HCT116 (cell line): Measurements from ENCODE around the gene FOSB. TPM values are rescaled to one million over a fixed set of nuclear protein-coding genes. Genes with fewer than 3 reads are reported as not detected.
A peak's percentile ranks its signal among the peaks of the same experiment; 100 is the strongest.

ENCODE experiments used
- ATAC-seq: fragments of 200-7000 bp; cut with Tn5 transposase; 2 replicates; pipeline ENCODE4 v1.9.1; 2020; ENCODE audit warnings: mild to moderate bottlenecking, moderate library complexity
- BruUV-seq: library from RNA; stranded (reverse); fragments of 400-500 nt; replicated peaks from 2 replicates; lab custom pipeline; 2021; lab: Mats Ljungman, UMichigan
- CTCF ChIA-PET: fragments of 300-600 bp; sonication (Branson Sonifier 250); formaldehyde crosslinking; loops from one replicate; lab custom pipeline; 2021; ENCODE audit warnings: antibody characterized with exemption; lab: Charles Lee
- POLR2A ChIA-PET: fragments of 300-600, 350-600 bp; sonication (Branson Sonifier 250); formaldehyde crosslinking; loops from one replicate; lab custom pipeline; 2021; ENCODE audit warnings: antibody characterized with exemption; lab: Charles Lee
- RAD21 ChIA-PET, 2 experiments: fragments of 300-600 bp; sonication (Branson Sonifier 250); formaldehyde crosslinking; loops; one replicate each; lab custom pipeline; 2023; ENCODE audit warnings: low total read pairs in 2 of 2; ENCODE audit not compliant: uncharacterized antibody in 2 of 2, unreplicated experiment in 2 of 2, low non-redundant PET in 1 of 2; lab: Charles Lee
- DNase-seq: peaks from one replicate; pipeline ENCODE4 v3.0.0-alpha.2; 2010; ENCODE audit warnings: low read depth, low spot score
- H2AFZ ChIP-seq: fragments of 200-600 bp; shearing (Covaris generic), sonication (generic); 2 replicates; pipeline ENCODE4 v1.6.1; 2017; ENCODE audit warnings: low read depth, mixed run types, mixed read lengths, antibody characterized with exemption, low read length; ENCODE audit not compliant: poor library complexity, severe bottlenecking
- H3K27ac ChIP-seq: 2 replicates; pipeline ENCODE4 v1.5.1; 2012; ENCODE audit warnings: low read depth, low read length
- H3K27me3 ChIP-seq: fragments of 200-600 bp; sonication (generic); 2 replicates; pipeline ENCODE4 v1.6.1; 2016; ENCODE audit warnings: mixed run types, low read length, mixed read lengths; ENCODE audit not compliant: insufficient read depth
- H3K36me3 ChIP-seq, 2 experiments: fragments of 200-500 bp in 1 of 2; fragments of 200-600 bp in 1 of 2; sonication (Bioruptor generic) in 1 of 2; sonication (generic) in 1 of 2; 2 replicates each; pipeline versions ENCODE4 v1.5.1 to v1.6.1; 2014 to 2016; ENCODE audit warnings: low read length in 2 of 2, inconsistent platforms in 1 of 2, mixed read lengths in 1 of 2, mixed run types in 1 of 2; ENCODE audit not compliant: insufficient read depth in 2 of 2, control insufficient read depth in 1 of 2
- H3K4me1 ChIP-seq, 2 experiments: fragments of 200-600 bp in 1 of 2; sonication (generic) in 1 of 2; 2 replicates each; pipeline versions ENCODE4 v1.5.1 to v1.6.1; 2012 to 2017; ENCODE audit warnings: low read length in 2 of 2, inconsistent platforms in 1 of 2, mild to moderate bottlenecking in 1 of 2, mixed read lengths in 1 of 2, mixed run types in 1 of 2, moderate library complexity in 1 of 2; ENCODE audit not compliant: insufficient read depth in 2 of 2, control insufficient read depth in 1 of 2
- H3K4me2 ChIP-seq: fragments of 200-600 bp; sonication (generic); 2 replicates; pipeline ENCODE4 v1.6.1; 2017; ENCODE audit warnings: mixed run types, low read length, mixed read lengths
- H3K4me3 ChIP-seq, 2 experiments: fragments of 200-600 bp in 1 of 2; sonication (generic) in 1 of 2; replicated peaks in 1 of 2; 2 replicates each; pipeline ENCODE4 v1.5.1; 2011 to 2016; ENCODE audit warnings: low read length in 2 of 2, control low read depth in 1 of 2, low read depth in 1 of 2, mild to moderate bottlenecking in 1 of 2, mixed read lengths in 1 of 2, mixed run types in 1 of 2
- H3K79me2 ChIP-seq: fragments of 200-600 bp; sonication (generic); 2 replicates; pipeline ENCODE4 v1.6.1; 2017; ENCODE audit warnings: mild to moderate bottlenecking, mixed run types, low read length, moderate library complexity, mixed read lengths; ENCODE audit not compliant: insufficient read depth
- H3K9ac ChIP-seq: fragments of 200-600 bp; sonication (generic); 2 replicates; pipeline ENCODE4 v1.6.1; 2016; ENCODE audit warnings: low read length, mixed read lengths
- H3K9me2 ChIP-seq: fragments of 200-600 bp; sonication (generic), shearing (Covaris generic); 2 replicates; pipeline ENCODE4 v1.6.1; 2017; ENCODE audit warnings: mixed run types, mild to moderate bottlenecking, moderate library complexity; ENCODE audit not compliant: insufficient read depth
- H3K9me3 ChIP-seq, 2 experiments: fragments of 200-500 bp in 1 of 2; fragments of 200-600 bp in 1 of 2; sonication (Bioruptor generic) in 1 of 2; sonication (generic) in 1 of 2; 2 replicates each; pipeline ENCODE4 v1.6.1; 2014 to 2017; ENCODE audit warnings: low read length in 2 of 2, mixed read lengths in 2 of 2, inconsistent platforms in 1 of 2, low read depth in 1 of 2, mild to moderate bottlenecking in 1 of 2, mixed run types in 1 of 2, moderate library complexity in 1 of 2; ENCODE audit not compliant: control insufficient read depth in 1 of 2, insufficient read depth in 1 of 2
- H4K20me1 ChIP-seq: fragments of 200-600 bp; sonication (generic), shearing (Covaris generic); 2 replicates; pipeline ENCODE4 v1.6.1; 2017; ENCODE audit warnings: mixed run types, mild to moderate bottlenecking, moderate library complexity; ENCODE audit not compliant: insufficient read depth
- CBX3 ChIP-seq: IDR thresholded peaks from 2 replicates; pipeline ENCODE4 v1.6.1; 2012; ENCODE audit warnings: low read depth
- CEBPB ChIP-seq: IDR thresholded peaks from 2 replicates; pipeline ENCODE4 v1.6.1; 2012; ENCODE audit warnings: low read depth
- EGR1 ChIP-seq: IDR thresholded peaks from 2 replicates; pipeline ENCODE4 v1.6.1; 2012; ENCODE audit warnings: low read depth
- ELF1 ChIP-seq: IDR thresholded peaks from 2 replicates; pipeline ENCODE4 v1.6.1; 2012; ENCODE audit warnings: low read depth, borderline replicate concordance
- EZH2phosphoT487 ChIP-seq: fragments of 200-600 bp; IDR thresholded peaks from 2 replicates; pipeline ENCODE4 v1.6.1; 2018; ENCODE audit warnings: antibody characterized with exemption, borderline replicate concordance
- JUND ChIP-seq: IDR thresholded peaks from 2 replicates; pipeline ENCODE4 v1.6.1; 2012
- MAX ChIP-seq: IDR thresholded peaks from 2 replicates; pipeline ENCODE4 v1.6.1; 2012
- POLR2A ChIP-seq: IDR thresholded peaks from 2 replicates; pipeline ENCODE4 v1.7.0; 2011; ENCODE audit warnings: borderline replicate concordance; ENCODE audit not compliant: insufficient read depth, insufficient read length; ENCODE audit errors: extremely low read depth
- POLR2AphosphoS5 ChIP-seq: IDR thresholded peaks from 2 replicates; pipeline ENCODE4 v1.6.1; 2011; ENCODE audit warnings: mild to moderate bottlenecking, low read depth, low read length, moderate library complexity
- SP1 ChIP-seq: IDR thresholded peaks from 2 replicates; pipeline ENCODE4 v1.6.1; 2012; ENCODE audit warnings: low read depth
- SRF ChIP-seq: IDR thresholded peaks from 2 replicates; pipeline ENCODE4 v1.6.1; 2012; ENCODE audit warnings: low read depth
- TCF7L2 ChIP-seq: IDR thresholded peaks from 2 replicates; pipeline ENCODE4 v1.7.0; 2011; ENCODE audit warnings: borderline replicate concordance, inconsistent platforms; ENCODE audit not compliant: insufficient read depth, insufficient read length; ENCODE audit errors: extremely low read depth
- YY1 ChIP-seq: IDR thresholded peaks from 2 replicates; pipeline ENCODE4 v1.6.1; 2011; ENCODE audit warnings: low read length, low read depth, moderate library complexity, mild to moderate bottlenecking; ENCODE audit not compliant: insufficient replicate concordance; ENCODE audit errors: extremely low read depth
- ZFX ChIP-seq: fragments of 450-650 bp; IDR thresholded peaks from 2 replicates; pipeline ENCODE4 v1.6.1; 2017
- intact Hi-C: fragments of 100-400 bp; cut with micrococcal nuclease; formaldehyde crosslinking; loops from 2 replicates; pipeline ENCODE4 v1.10.0; 2022
- total RNA-seq: library from RNA; stranded (reverse); gene quantifications from one replicate; pipeline ENCODE4 v1.2.1, GENCODE V29; 2021; ENCODE audit not compliant: unreplicated experiment
- TF ChIP-seq, protein P1 (sequence below): IDR thresholded peaks from 2 replicates; pipeline ENCODE4 v1.6.1; 2011; ENCODE audit warnings: mild to moderate bottlenecking, low read length, moderate library complexity; ENCODE audit not compliant: insufficient replicate concordance; ENCODE audit errors: extremely low read depth

FOSB gene
- total RNA-seq, 1 experiment from 2014 or later = 12.6 TPM

- H2AFZ ChIP-seq = no peak overlapping the region
- H3K36me3 ChIP-seq = no peaks in the 10 kb centered on the region
- H3K4me1 ChIP-seq = peaks cover 35 to 62% of the 10 kb centered on the region in 2 experiments
- no peaks in the 10 kb centered on the region for H3K9me3 ChIP-seq
- no peaks in the 10 kb centered on the region for H3K9me2 ChIP-seq
- RAD21 ChIA-PET = no interaction called here
- peak overlapping the region; percentile 42 to 48 for H3K4me3 ChIP-seq
- ATAC-seq (peak; percentile 84), DNase-seq (peak; percentile 83)
- TF ChIP-seq MAX = no peak
- no peak for TF ChIP-seq CBX3
- peak; percentile 68 for TF ChIP-seq SP1
- TF ChIP-seq POLR2A = peak; percentile 51
- TF ChIP-seq TCF7L2 = no peak
- TF ChIP-seq YY1 = no peak
- peak; percentile 94 for TF ChIP-seq CEBPB
- TF ChIP-seq, protein P1, sequence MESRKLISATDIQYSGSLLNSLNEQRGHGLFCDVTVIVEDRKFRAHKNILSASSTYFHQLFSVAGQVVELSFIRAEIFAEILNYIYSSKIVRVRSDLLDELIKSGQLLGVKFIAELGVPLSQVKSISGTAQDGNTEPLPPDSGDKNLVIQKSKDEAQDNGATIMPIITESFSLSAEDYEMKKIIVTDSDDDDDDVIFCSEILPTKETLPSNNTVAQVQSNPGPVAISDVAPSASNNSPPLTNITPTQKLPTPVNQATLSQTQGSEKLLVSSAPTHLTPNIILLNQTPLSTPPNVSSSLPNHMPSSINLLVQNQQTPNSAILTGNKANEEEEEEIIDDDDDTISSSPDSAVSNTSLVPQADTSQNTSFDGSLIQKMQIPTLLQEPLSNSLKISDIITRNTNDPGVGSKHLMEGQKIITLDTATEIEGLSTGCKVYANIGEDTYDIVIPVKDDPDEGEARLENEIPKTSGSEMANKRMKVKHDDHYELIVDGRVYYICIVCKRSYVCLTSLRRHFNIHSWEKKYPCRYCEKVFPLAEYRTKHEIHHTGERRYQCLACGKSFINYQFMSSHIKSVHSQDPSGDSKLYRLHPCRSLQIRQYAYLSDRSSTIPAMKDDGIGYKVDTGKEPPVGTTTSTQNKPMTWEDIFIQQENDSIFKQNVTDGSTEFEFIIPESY = no peak
- no peak; the same call in 1 of the 2 replicates for TF ChIP-seq SRF
- TF ChIP-seq EZH2phosphoT487 = no peak
- TF ChIP-seq ELF1 = no peak
- TF ChIP-seq JUND = no peak
- no peak for TF ChIP-seq ZFX
- TF ChIP-seq POLR2AphosphoS5 = peak; percentile 79
- peak; percentile 77 for TF ChIP-seq EGR1
- TF ChIP-seq, all 23 proteins: peak for 5
- no peaks in the 10 kb centered on the region for H3K79me2 ChIP-seq
- ChIA-PET CTCF (no interaction called here), POLR2A (no interaction called here)
- peak overlapping the region; percentile 70 for H3K9ac ChIP-seq
- TSS peak; percentile 68 for BruUV-seq
- no peaks in the 10 kb centered on the region for H3K27me3 ChIP-seq
- H4K20me1 ChIP-seq = no peaks in the 10 kb centered on the region
- H3K27ac ChIP-seq = peak overlapping the region; percentile 78
- intact Hi-C loops = no loop called here
- peak overlapping the region; percentile 75 for H3K4me2 ChIP-seq
Measured at GRCh38 chr19:45443462-45444317, 24.1 kb upstream of the FOSB start.
